Measurements from ENCODE around the gene LYST.

DNA sequence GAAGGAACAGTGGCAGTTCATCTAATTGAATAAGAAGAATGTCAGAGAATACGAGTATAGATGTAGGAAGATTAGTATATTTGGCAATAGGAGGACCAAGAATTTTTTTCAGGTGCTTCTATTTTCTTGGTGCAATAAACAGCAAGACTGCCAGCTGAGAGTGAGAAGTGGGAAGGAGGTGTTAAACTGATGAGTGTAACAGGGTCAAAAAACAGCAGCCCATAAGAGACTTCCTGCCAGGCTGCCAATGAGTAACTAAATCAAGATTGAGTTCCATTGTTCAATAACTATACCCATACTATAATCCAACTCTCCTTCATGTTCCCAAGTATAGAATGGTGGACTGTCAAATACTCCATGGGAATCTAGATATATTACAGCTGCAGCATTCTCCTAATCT, 28.7 kb downstream of the LYST start:
- TF ChIP-seq CTCF (conservative IDR thresholded peaks at IDR 0.05; ENCODE audit: low read length) (no peak), EZH2phosphoT487 (IDR thresholded peaks at IDR 0.05; ENCODE audit: borderline replicate concordance, low read depth, low read length) (no peak)

Data from OCI-LY7 (cell line).